Caco-2 (cell line): ENCODE data around the gene ASPHD1. TPM values are rescaled to one million over a fixed set of nuclear protein-coding genes. Genes with fewer than 3 reads are reported as not detected.
"Not testable (repeated sequence)": the region's sequence is repeated elsewhere in the genome, so short reads cannot be mapped to it uniquely, and the experiment has no call there.

ENCODE experiments used
- BruUV-seq: library from RNA; stranded (reverse); fragments of 400-500 nt; replicated peaks from 2 replicates; lab custom pipeline; 2021; lab: Mats Ljungman, UMichigan
- CTCF ChIA-PET: fragments of 300-600 bp; sonication (Branson Sonifier 250); formaldehyde crosslinking; loops from one replicate; lab custom pipeline; 2022; ENCODE audit warnings: antibody characterized with exemption; lab: Charles Lee
- POLR2A ChIA-PET: fragments of 300-600 bp; sonication (Branson Sonifier 250); formaldehyde crosslinking; loops from one replicate; lab custom pipeline; 2022; ENCODE audit warnings: antibody characterized with exemption; lab: Charles Lee
- DNase-seq, 2 experiments: peaks; one replicate each; pipeline versions ENCODE4 v3.0.0 to v3.0.0-alpha.2; 2020 to 2022
- H3K27me3 ChIP-seq: replicated peaks from 2 replicates; pipeline ENCODE4 v1.6.0; 2011; ENCODE audit warnings: low read length; ENCODE audit not compliant: control insufficient read depth, insufficient read depth
- H3K36me3 ChIP-seq: 2 replicates; pipeline ENCODE4 v1.5.1; 2011; ENCODE audit warnings: low read length; ENCODE audit not compliant: control insufficient read depth, insufficient read depth
- H3K4me1 ChIP-seq: fragments of 250-450 bp; sonication (Bioruptor Pico); 2 replicates; pipeline ENCODE4 v1.5.1; 2020; ENCODE audit warnings: mild to moderate bottlenecking
- H3K4me3 ChIP-seq: 2 replicates; pipeline ENCODE4 v1.5.1; 2011; ENCODE audit warnings: low read depth, mild to moderate bottlenecking, control low read depth, low read length
- H3K9me3 ChIP-seq: fragments of 250-450 bp; sonication (Bioruptor Pico); 2 replicates; pipeline ENCODE4 v1.5.1; 2020; ENCODE audit warnings: mild to moderate bottlenecking, moderate library complexity
- H3K27ac Mint-ChIP-seq: one replicate; pipeline ENCODE4 v1.8.0; 2022; ENCODE audit warnings: mixed read lengths; ENCODE audit not compliant: unreplicated experiment
- H3K27me3 Mint-ChIP-seq: one replicate; pipeline ENCODE4 v1.8.0; 2022; ENCODE audit warnings: mixed read lengths; ENCODE audit not compliant: insufficient read depth, unreplicated experiment
- H3K36me3 Mint-ChIP-seq: one replicate; pipeline ENCODE4 v1.8.0; 2022; ENCODE audit warnings: mild to moderate bottlenecking, mixed read lengths; ENCODE audit not compliant: insufficient read depth, unreplicated experiment
- H3K4me1 Mint-ChIP-seq: one replicate; pipeline ENCODE4 v1.8.0; 2022; ENCODE audit warnings: low read depth, mixed read lengths; ENCODE audit not compliant: unreplicated experiment
- H3K4me3 Mint-ChIP-seq: one replicate; pipeline ENCODE4 v1.8.0; 2022; ENCODE audit warnings: mild to moderate bottlenecking, moderate library complexity, mixed read lengths; ENCODE audit not compliant: unreplicated experiment
- H3K9me3 Mint-ChIP-seq: one replicate; pipeline ENCODE4 v1.8.0; 2022; ENCODE audit warnings: mixed read lengths; ENCODE audit not compliant: unreplicated experiment
- intact Hi-C: fragments of 100-400 bp; cut with micrococcal nuclease; formaldehyde crosslinking; loops from one replicate; pipeline ENCODE4 v1.10.0; 2022; ENCODE audit not compliant: unreplicated experiment
- total RNA-seq: library from RNA; stranded (reverse); gene quantifications from 2 replicates; pipeline ENCODE4 v1.2.3, GENCODE V29; 2022
- TF ChIP-seq, protein P1 (sequence below), 2 experiments: fragments of 200-600 bp in 1 of 2; IDR thresholded peaks; 1 replicate in 1 of 2; 2 replicates in 1 of 2; pipeline versions ENCODE4 v1.5.1 to v1.8.0; 2011 to 2022; ENCODE audit warnings: antibody characterized with exemption in 1 of 2, control low read depth in 1 of 2, inconsistent platforms in 1 of 2, low read depth in 1 of 2, low read length in 1 of 2, mild to moderate bottlenecking in 1 of 2, moderate library complexity in 1 of 2; ENCODE audit not compliant: insufficient read depth in 1 of 2, severe bottlenecking in 1 of 2, unreplicated experiment in 1 of 2

ASPHD1 gene
- total RNA-seq, 1 experiment from 2014 or later, result 13.2 TPM

DNA sequence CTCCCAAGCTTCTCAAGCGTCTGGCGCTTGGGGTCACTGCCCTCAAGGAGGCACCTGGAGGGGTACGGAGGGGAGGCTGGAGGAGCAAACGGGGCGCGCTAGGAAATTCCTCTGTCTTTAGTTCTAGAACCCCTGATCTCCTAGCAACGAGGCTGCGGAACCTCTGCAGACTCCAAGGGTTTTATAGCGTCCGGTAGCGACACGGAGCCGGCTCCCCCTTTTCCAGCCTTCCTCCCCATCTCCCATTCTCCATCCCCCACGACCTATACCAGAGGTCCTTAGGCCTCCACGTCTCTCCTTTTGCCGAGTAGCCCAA is 36.7 kb upstream of the ASPHD1 start:
- H3K36me3 ChIP-seq, result peaks cover 1% of the 10 kb centered on the region; the same call in 1 of the 2 replicates
- H3K9me3 Mint-ChIP-seq, result no peaks in the 10 kb centered on the region
- no peaks in the 10 kb centered on the region for H3K27me3 Mint-ChIP-seq
- BruUV-seq, result no TSS peak
- intact Hi-C loops, result loop anchor here (2.0 to 10.0 kb wide), 4 partner anchors 35 to 111 kb away; partner anchors contain the start of genes KCTD13, PAGR1, SEZ6L2 and TAOK2
- H3K9me3 ChIP-seq, result no peaks in the 10 kb centered on the region
- H3K4me1 Mint-ChIP-seq, result peaks cover 6% of the 10 kb centered on the region
- H3K4me3 Mint-ChIP-seq, result peak overlapping the region; percentile 93
- peak overlapping the region; percentile 100 for H3K27ac Mint-ChIP-seq
- ChIA-PET POLR2A (interaction anchor here (0.6 kb wide), 1 partner anchor 35 kb away, joined by 9 read pairs; no protein-coding TSS in a partner anchor), CTCF (interaction anchor here (0.6 to 0.8 kb wide), 5 partner anchors 16 to 98 kb away, joined by 3 to 4 read pairs (median 3); partner anchors contain the start of gene TMEM219)
- H3K36me3 Mint-ChIP-seq, result peaks cover 15% of the 10 kb centered on the region
- peaks cover 6% of the 10 kb centered on the region; the same call in 1 of the 2 replicates for H3K4me1 ChIP-seq
- DNase-seq, result no peak
- TF ChIP-seq, protein P1, sequence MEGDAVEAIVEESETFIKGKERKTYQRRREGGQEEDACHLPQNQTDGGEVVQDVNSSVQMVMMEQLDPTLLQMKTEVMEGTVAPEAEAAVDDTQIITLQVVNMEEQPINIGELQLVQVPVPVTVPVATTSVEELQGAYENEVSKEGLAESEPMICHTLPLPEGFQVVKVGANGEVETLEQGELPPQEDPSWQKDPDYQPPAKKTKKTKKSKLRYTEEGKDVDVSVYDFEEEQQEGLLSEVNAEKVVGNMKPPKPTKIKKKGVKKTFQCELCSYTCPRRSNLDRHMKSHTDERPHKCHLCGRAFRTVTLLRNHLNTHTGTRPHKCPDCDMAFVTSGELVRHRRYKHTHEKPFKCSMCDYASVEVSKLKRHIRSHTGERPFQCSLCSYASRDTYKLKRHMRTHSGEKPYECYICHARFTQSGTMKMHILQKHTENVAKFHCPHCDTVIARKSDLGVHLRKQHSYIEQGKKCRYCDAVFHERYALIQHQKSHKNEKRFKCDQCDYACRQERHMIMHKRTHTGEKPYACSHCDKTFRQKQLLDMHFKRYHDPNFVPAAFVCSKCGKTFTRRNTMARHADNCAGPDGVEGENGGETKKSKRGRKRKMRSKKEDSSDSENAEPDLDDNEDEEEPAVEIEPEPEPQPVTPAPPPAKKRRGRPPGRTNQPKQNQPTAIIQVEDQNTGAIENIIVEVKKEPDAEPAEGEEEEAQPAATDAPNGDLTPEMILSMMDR (IDR thresholded peaks at IDR 0.05; ENCODE audit: insufficient read depth in 1 of 2, low read depth in 1 of 2, low read length in 1 of 2, severe bottlenecking in 1 of 2, unreplicated experiment in 1 of 2), result no peak
- H3K4me3 ChIP-seq, result no peak overlapping the region; the same call in none of the 2 replicates
- no peaks in the 10 kb centered on the region for H3K27me3 ChIP-seq

GRCh38 chr16:29864205-29864604 is 36.1 kb upstream of the ASPHD1 start:
- no TSS peak for BruUV-seq
- Mint-ChIP-seq H3K4me3 (no peak overlapping the region), H3K4me1 (peaks cover 6% of the 10 kb centered on the region), H3K27ac (no peak overlapping the region), H3K9me3 (no peaks in the 10 kb centered on the region), H3K27me3 (no peaks in the 10 kb centered on the region), H3K36me3 (peaks cover 15% of the 10 kb centered on the region)
- ChIA-PET CTCF (interaction anchor here (0.6 kb wide), 1 partner anchor 16 kb away, joined by 4 read pairs; no protein-coding TSS in a partner anchor), POLR2A (interaction anchor here (0.6 kb wide), 1 partner anchor 41 kb away, joined by 5 read pairs; no protein-coding TSS in a partner anchor)
- Histone ChIP-seq H3K9me3 (no peaks in the 10 kb centered on the region), H3K27me3 (no peaks in the 10 kb centered on the region), H3K4me3 (no peak overlapping the region), H3K36me3 (peaks cover 1% of the 10 kb centered on the region; the same call in 1 of the 2 replicates), H3K4me1 (peaks cover 6% of the 10 kb centered on the region; the same call in 1 of the 2 replicates)
- intact Hi-C loops, result loop anchor here (10.0 kb wide), 1 partner anchor 111 kb away; the partner anchor contains the start of gene TAOK2
- TF ChIP-seq, protein P1 (IDR thresholded peaks at IDR 0.05; ENCODE audit: insufficient read depth in 1 of 2, low read depth in 1 of 2, low read length in 1 of 2, severe bottlenecking in 1 of 2, unreplicated experiment in 1 of 2), result no peak
- no peak for DNase-seq

DNA sequence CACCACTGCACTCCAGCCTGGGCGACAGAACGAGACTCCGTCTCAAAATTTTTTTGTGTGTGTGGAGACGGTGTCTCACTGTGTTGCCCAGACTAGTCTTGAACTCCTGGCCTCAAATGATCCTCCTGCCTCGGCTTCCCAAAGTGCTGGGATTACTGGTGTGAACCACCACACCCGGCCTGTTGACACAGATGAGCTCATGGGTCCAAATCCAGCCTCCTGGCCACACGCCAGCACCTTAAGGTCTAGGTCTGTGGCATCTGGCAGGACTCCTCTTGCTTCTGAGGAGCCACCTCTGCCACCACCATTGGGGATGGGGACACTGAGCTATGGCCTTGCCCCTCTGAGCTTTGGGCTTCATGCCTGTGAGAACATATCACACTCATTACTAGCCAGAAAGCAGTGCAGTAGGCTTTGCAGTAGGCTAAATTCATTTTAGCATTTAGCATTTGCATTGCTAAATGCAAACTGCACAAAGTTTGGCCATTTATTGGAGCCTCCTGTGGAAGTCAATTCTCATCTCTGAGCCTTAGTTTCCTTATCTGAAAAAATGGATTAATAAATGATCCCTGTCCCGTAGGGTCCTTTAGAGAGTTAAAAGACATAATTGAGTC is 31.8 kb upstream of the ASPHD1 start:
- Mint-ChIP-seq H3K27ac (no peak overlapping the region), H3K36me3 (peaks cover 2% of the 10 kb centered on the region), H3K27me3 (no peaks in the 10 kb centered on the region), H3K4me1 (no peaks in the 10 kb centered on the region), H3K4me3 (no peak overlapping the region), H3K9me3 (no peaks in the 10 kb centered on the region)
- no peak overlapping the region for H3K4me3 ChIP-seq
- TF ChIP-seq, protein P1 (IDR thresholded peaks at IDR 0.05; ENCODE audit: insufficient read depth in 1 of 2, low read depth in 1 of 2, low read length in 1 of 2, severe bottlenecking in 1 of 2, unreplicated experiment in 1 of 2), result no peak
- H3K4me1 ChIP-seq, result no peaks in the 10 kb centered on the region
- H3K9me3 ChIP-seq, result no peaks in the 10 kb centered on the region
- no peak for DNase-seq
- CTCF ChIA-PET, result interaction anchor here (0.8 kb wide), 1 partner anchor 160 kb away, joined by 4 read pairs; no protein-coding TSS in a partner anchor
- intact Hi-C loops, result loop anchor here (10.0 kb wide), 1 partner anchor 106 kb away; the partner anchor contains the start of gene TAOK2
- no peaks in the 10 kb centered on the region for H3K27me3 ChIP-seq
- BruUV-seq, result no TSS peak
- POLR2A ChIA-PET, result no interaction called here
- no peaks in the 10 kb centered on the region for H3K36me3 ChIP-seq

DNA sequence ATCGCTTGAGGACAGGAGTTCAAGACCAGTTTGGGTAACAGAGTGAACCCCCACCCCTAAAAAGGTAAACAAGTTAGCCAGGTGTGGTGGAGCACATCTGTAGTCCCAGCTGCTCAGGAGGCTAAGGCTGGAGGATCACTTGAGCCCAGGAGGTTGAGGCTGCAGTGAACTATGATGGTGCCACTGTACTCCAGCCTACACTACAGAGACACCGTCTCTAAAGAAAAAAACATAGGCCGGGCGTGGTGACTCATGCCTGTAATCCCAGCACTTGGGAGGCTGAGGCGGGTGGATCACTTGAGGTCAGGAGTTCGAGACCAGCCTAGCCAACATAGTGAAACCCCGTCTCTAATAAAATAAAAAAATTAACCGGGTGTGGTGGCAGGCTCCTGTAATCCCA is 31.2 kb upstream of the ASPHD1 start:
- POLR2A ChIA-PET, H3K27me3 Mint-ChIP-seq, H3K27ac Mint-ChIP-seq, H3K9me3 Mint-ChIP-seq, DNase-seq, H3K9me3 ChIP-seq, BruUV-seq, H3K4me1 Mint-ChIP-seq, H3K36me3 ChIP-seq, H3K4me1 ChIP-seq, CTCF ChIA-PET, H3K4me3 Mint-ChIP-seq, H3K36me3 Mint-ChIP-seq, H3K27me3 ChIP-seq, H3K4me3 ChIP-seq: not testable (repeated sequence)
- intact Hi-C loops, result loop anchor here (10.0 kb wide), 1 partner anchor 106 kb away; the partner anchor contains the start of gene TAOK2
